Neural cell (in vitro differentiated cells): ENCODE data around the gene MRC1. TPM values are rescaled to one million over a fixed set of nuclear protein-coding genes. Genes with fewer than 3 reads are reported as not detected.

Experiments used
- H2AFZ ChIP-seq: fragments of 200-600, 300-800 bp; sonication (generic), shearing (Covaris generic); 2 replicates; pipeline ENCODE4 v1.6.0; 2014; ENCODE audit warnings: low read depth, mild to moderate bottlenecking, antibody characterized with exemption, low read length, moderate library complexity
- H3F3A ChIP-seq: fragments of 200-600 bp; shearing (Covaris generic); 2 replicates; pipeline ENCODE4 v1.6.1; 2016; ENCODE audit warnings: mild to moderate bottlenecking, moderate library complexity, mixed read lengths, antibody characterized with exemption, low read length; ENCODE audit not compliant: insufficient read depth, poor library complexity, severe bottlenecking
- H3K27ac ChIP-seq: fragments of 200-600, 300-800 bp; sonication (generic), shearing (Covaris generic); 2 replicates; pipeline ENCODE4 v1.5.1; 2014; ENCODE audit warnings: mild to moderate bottlenecking, low read length, moderate library complexity
- H3K27me3 ChIP-seq: fragments of 300-800, 200-600 bp; sonication (generic), shearing (Covaris generic); 2 replicates; pipeline ENCODE4 v1.6.0; 2014; ENCODE audit warnings: mild to moderate bottlenecking, low read depth, low read length, moderate library complexity; ENCODE audit not compliant: insufficient read depth
- H3K36me3 ChIP-seq: fragments of 300-800, 200-600 bp; sonication (generic), shearing (Covaris generic); 2 replicates; pipeline ENCODE4 v1.5.1; 2014; ENCODE audit warnings: mild to moderate bottlenecking, antibody characterized with exemption, low read length, moderate library complexity; ENCODE audit not compliant: insufficient read depth
- H3K4me2 ChIP-seq: fragments of 300-800, 200-600 bp; sonication (generic), shearing (Covaris generic); 2 replicates; pipeline ENCODE4 v1.6.0; 2014; ENCODE audit warnings: mild to moderate bottlenecking, low read length
- H3K4me3 ChIP-seq: fragments of 300-800, 200-600 bp; sonication (generic), shearing (Covaris generic); 2 replicates; pipeline ENCODE4 v1.5.1; 2014; ENCODE audit warnings: mild to moderate bottlenecking, low read length, moderate library complexity
- H3K79me2 ChIP-seq: fragments of 200-600 bp; shearing (Covaris generic); replicated peaks from 2 replicates; pipeline ENCODE4 v1.6.0; 2014; ENCODE audit warnings: mild to moderate bottlenecking, low read length, moderate library complexity; ENCODE audit not compliant: insufficient read depth
- H3K9ac ChIP-seq: fragments of 300-800, 200-600 bp; sonication (generic), shearing (Covaris generic); 2 replicates; pipeline ENCODE4 v1.6.1; 2016; ENCODE audit warnings: mild to moderate bottlenecking, low read length, mixed read lengths
- H3K9me2 ChIP-seq: fragments of 200-600 bp; shearing (Covaris generic); 2 replicates; pipeline ENCODE4 v1.6.1; 2016; ENCODE audit warnings: mild to moderate bottlenecking, low read length, mixed read lengths; ENCODE audit not compliant: insufficient read depth
- H3K9me3 ChIP-seq: fragments of 200-600, 300-800 bp; sonication (generic), shearing (Covaris generic); 2 replicates; pipeline ENCODE4 v1.6.1; 2016; ENCODE audit warnings: mild to moderate bottlenecking, mixed run types, low read length, moderate library complexity, mixed read lengths
- H4K20me1 ChIP-seq: fragments of 200-600 bp; shearing (Covaris generic); 2 replicates; pipeline ENCODE4 v1.6.1; 2016; ENCODE audit warnings: mild to moderate bottlenecking, mixed run types; ENCODE audit not compliant: insufficient read depth
- CTCF ChIP-seq: fragments of 450-650 bp; IDR thresholded peaks from 2 replicates; pipeline ENCODE4 v1.5.1; 2014; ENCODE audit warnings: antibody characterized with exemption, mild to moderate bottlenecking, moderate library complexity; ENCODE audit not compliant: poor library complexity, severe bottlenecking
- EP300 ChIP-seq: fragments of 450-650 bp; conservative IDR thresholded peaks from 2 replicates; pipeline ENCODE4 v1.6.1; 2014; ENCODE audit warnings: antibody characterized with exemption, mild to moderate bottlenecking, moderate library complexity; ENCODE audit not compliant: poor library complexity, severe bottlenecking
- EZH2 ChIP-seq: fragments of 200-600, 300-800 bp; shearing (Covaris generic), sonication (generic); IDR thresholded peaks from 2 replicates; pipeline ENCODE4 v1.6.1; 2014; ENCODE audit warnings: antibody characterized with exemption, low read length, borderline replicate concordance, mild to moderate bottlenecking; ENCODE audit not compliant: insufficient read depth, poor library complexity, severe bottlenecking
- MXI1 ChIP-seq: fragments of 450-650 bp; conservative IDR thresholded peaks from 2 replicates; pipeline ENCODE4 v1.6.1; 2014; ENCODE audit warnings: antibody characterized with exemption, mild to moderate bottlenecking; ENCODE audit not compliant: poor library complexity, severe bottlenecking
- POLR2AphosphoS5 ChIP-seq: IDR thresholded peaks from 2 replicates; pipeline ENCODE4 v1.6.1; 2012
- RAD21 ChIP-seq: fragments of 450-650 bp; conservative IDR thresholded peaks from 2 replicates; pipeline ENCODE4 v1.6.1; 2014; ENCODE audit warnings: antibody characterized with exemption, mild to moderate bottlenecking, moderate library complexity
- REST ChIP-seq: IDR thresholded peaks from 2 replicates; pipeline ENCODE4 v1.6.1; 2012; ENCODE audit warnings: borderline replicate concordance
- SMC3 ChIP-seq: fragments of 450-650 bp; conservative IDR thresholded peaks from 2 replicates; pipeline ENCODE4 v1.6.1; 2014; ENCODE audit warnings: antibody characterized with exemption, mild to moderate bottlenecking, moderate library complexity; ENCODE audit not compliant: poor library complexity
- TAF1 ChIP-seq: IDR thresholded peaks from 2 replicates; pipeline ENCODE4 v1.6.1; 2012; ENCODE audit warnings: low read depth
- polyA plus RNA-seq: library from polyadenylated mRNA; depleted of rRNA; stranded (reverse); fragments of >200 nt; gene quantifications from 2 replicates; pipeline ENCODE4 v1.2.3, GENCODE V29; 2014

MRC1 gene
- polyA plus RNA-seq, 1 donor from 2014 or later: not detected

GRCh38 chr10:17857040-17857439 is 47.9 kb downstream of the MRC1 start:
- no peak overlapping the region for H3K4me2 ChIP-seq
- TF ChIP-seq TAF1: no peak
- no peak for TF ChIP-seq SMC3
- TF ChIP-seq RAD21: no peak
- TF ChIP-seq EP300: no peak
- no peak for TF ChIP-seq MXI1
- TF ChIP-seq REST: no peak
- no peak for TF ChIP-seq POLR2AphosphoS5
- no peak for TF ChIP-seq EZH2
- no peak for TF ChIP-seq CTCF
- H3F3A ChIP-seq: no peaks in the 10 kb centered on the region

GRCh38 chr10:17859492-17860156 is 50.5 kb downstream of the MRC1 start:
- TF ChIP-seq SMC3 (no peak), EZH2 (no peak), POLR2AphosphoS5 (no peak)
- H3K9me3 ChIP-seq: no peaks in the 10 kb centered on the region

More at GRCh38 chr10:17857040-17857439, 47.9 kb downstream of the MRC1 start:
- no peaks in the 10 kb centered on the region for H3K27me3 ChIP-seq
- H3K9ac ChIP-seq: no peak overlapping the region
- no peaks in the 10 kb centered on the region for H3K79me2 ChIP-seq
- H3K9me3 ChIP-seq: no peaks in the 10 kb centered on the region
- H4K20me1 ChIP-seq: no peaks in the 10 kb centered on the region
- H2AFZ ChIP-seq: no peak overlapping the region
- H3K9me2 ChIP-seq: no peaks in the 10 kb centered on the region
- H3K27ac ChIP-seq: no peak overlapping the region
- H3K36me3 ChIP-seq: no peaks in the 10 kb centered on the region
- H3K4me3 ChIP-seq: no peak overlapping the region

More at GRCh38 chr10:17859492-17860156, 50.5 kb downstream of the MRC1 start:
- no peaks in the 10 kb centered on the region for H3K9me2 ChIP-seq
- H3K4me2 ChIP-seq: no peak overlapping the region
- no peak overlapping the region for H3K4me3 ChIP-seq
- no peak overlapping the region for H2AFZ ChIP-seq
- no peaks in the 10 kb centered on the region for H3F3A ChIP-seq
- H4K20me1 ChIP-seq: no peaks in the 10 kb centered on the region
- no peaks in the 10 kb centered on the region for H3K36me3 ChIP-seq
- H3K27me3 ChIP-seq: no peaks in the 10 kb centered on the region
- no peak overlapping the region for H3K9ac ChIP-seq
- H3K79me2 ChIP-seq: no peaks in the 10 kb centered on the region
- no peak overlapping the region for H3K27ac ChIP-seq
